ENCODE data around the gene TBCD.

Gene TBCD

GRCh38 chr17:82849076-82849945, 97.4 kb downstream of the TBCD start:
- no peak overlapping the region for H3K4me3 ChIP-seq (ENCODE audit: low read depth, low read length)

- no peak overlapping the region for H3K4me3 ChIP-seq (ENCODE audit: low read depth, low read length)
Measured at GRCh38 chr17:82851381-82851780, 99.5 kb downstream of the TBCD start.

GRCh38 chr17:82854226-82854625, 102.4 kb downstream of the TBCD start:
- no peak overlapping the region for H3K4me3 ChIP-seq (ENCODE audit: low read depth, low read length)

- H3K4me3 ChIP-seq (ENCODE audit: low read depth, low read length), result no peak overlapping the region
Measured at GRCh38 chr17:82856361-82856760, 104.5 kb downstream of the TBCD start.

- H3K4me3 ChIP-seq (ENCODE audit: low read depth, low read length), result no peak overlapping the region
Measured at GRCh38 chr17:82858376-82859126, 106.7 kb downstream of the TBCD start.

- no peak overlapping the region for H3K4me3 ChIP-seq (ENCODE audit: low read depth, low read length)
Measured at GRCh38 chr17:82859431-82860403, 107.9 kb downstream of the TBCD start.

- no peak overlapping the region for H3K4me3 ChIP-seq (ENCODE audit: low read depth, low read length)
Measured at GRCh38 chr17:82860606-82861392, 108.9 kb downstream of the TBCD start.

- H3K4me3 ChIP-seq (ENCODE audit: low read depth, low read length), result no peak overlapping the region
Measured at GRCh38 chr17:82861393-82861775, 109.5 kb downstream of the TBCD start.

GRCh38 chr17:82862191-82862590, 110.3 kb downstream of the TBCD start:
- H3K4me3 ChIP-seq (ENCODE audit: low read depth, low read length), result no peak overlapping the region

- H3K4me3 ChIP-seq (ENCODE audit: low read depth, low read length), result no peak overlapping the region
Measured at GRCh38 chr17:82862737-82863382, 111.0 kb downstream of the TBCD start.

- H3K4me3 ChIP-seq (ENCODE audit: low read depth, low read length), result no peak overlapping the region
Measured at GRCh38 chr17:82863383-82863940, 111.6 kb downstream of the TBCD start.

GRCh38 chr17:82863941-82864712, 112.3 kb downstream of the TBCD start:
- H3K4me3 ChIP-seq (ENCODE audit: low read depth, low read length), result no peak overlapping the region

GRCh38 chr17:82864713-82865248, 112.9 kb downstream of the TBCD start:
- no peak overlapping the region for H3K4me3 ChIP-seq (ENCODE audit: low read depth, low read length)

GRCh38 chr17:82865274-82865673, 113.4 kb downstream of the TBCD start:
- H3K4me3 ChIP-seq (ENCODE audit: low read depth, low read length), result no peak overlapping the region

- H3K4me3 ChIP-seq (ENCODE audit: low read depth, low read length), result no peak overlapping the region
Measured at GRCh38 chr17:82865774-82866395, 114.0 kb downstream of the TBCD start.

GRCh38 chr17:82866590-82867191, 114.8 kb downstream of the TBCD start:
- no peak overlapping the region for H3K4me3 ChIP-seq (ENCODE audit: low read depth, low read length)

GRCh38 chr17:82867763-82868325, 116.0 kb downstream of the TBCD start:
- H3K4me3 ChIP-seq (ENCODE audit: low read depth, low read length), result no peak overlapping the region
